Heart right ventricle (tissue), 16 donors: ENCODE results near the gene JSRP1. TPM values are rescaled to one million over a fixed set of nuclear protein-coding genes. Genes with fewer than 3 reads are reported as not detected.

Source experiments
- ATAC-seq, 8 donors: fragments of 200-7000 bp; cut with Tn5 transposase; one replicate each; pipeline ENCODE4 v1.9.1; 2020; ENCODE audit warnings: mild to moderate bottlenecking in 8 of 8, moderate library complexity in 8 of 8, moderate number of reproducible peaks in 1 of 8
- DNase-seq, 2 donors: peaks; one replicate each; pipeline ENCODE4 v3.0.0-alpha.2; 2020
- H3K27ac ChIP-seq, 10 donors: fragments of 200-600 bp; sonication (generic) in 2 of 10; one replicate each; pipeline versions ENCODE4 v1.5.0 to v1.8.0; 2020 to 2022; ENCODE audit warnings: mild to moderate bottlenecking in 3 of 10
- H3K27me3 ChIP-seq, 7 donors: fragments of 200-600 bp; one replicate each; pipeline ENCODE4 v1.8.0; 2021 to 2022; ENCODE audit warnings: mild to moderate bottlenecking in 2 of 7
- H3K36me3 ChIP-seq, 9 donors: fragments of 200-600 bp; sonication (generic) in 1 of 9; one replicate each; pipeline versions ENCODE4 v1.5.0 to v1.8.0; 2020 to 2022; ENCODE audit warnings: mild to moderate bottlenecking in 2 of 9
- H3K4me1 ChIP-seq, 9 donors: fragments of 200-600 bp; sonication (generic) in 1 of 9; one replicate each; pipeline versions ENCODE4 v1.5.0 to v1.8.0; 2020 to 2022; ENCODE audit warnings: mild to moderate bottlenecking in 4 of 9
- H3K4me3 ChIP-seq, 10 donors: fragments of 200-600 bp; sonication (generic) in 2 of 10; one replicate each; pipeline versions ENCODE4 v1.5.0 to v1.8.0; 2020 to 2022; ENCODE audit warnings: mild to moderate bottlenecking in 7 of 10, moderate library complexity in 2 of 10
- H3K9me3 ChIP-seq, 11 donors: fragments of 200-600 bp in 10 of 11; sonication (generic) in 2 of 11; one replicate each; pipeline versions ENCODE4 v1.5.0 to v1.8.0; 2013 to 2022; ENCODE audit warnings: mild to moderate bottlenecking in 2 of 11, control low read depth in 1 of 11, moderate library complexity in 1 of 11
- CTCF ChIP-seq, 9 donors: fragments of 200-600 bp; sonication (generic) in 2 of 9; IDR thresholded peaks; one replicate each; pipeline versions ENCODE4 v1.5.0 to v1.8.0; 2021 to 2022; ENCODE audit warnings: antibody characterized with exemption in 9 of 9, mild to moderate bottlenecking in 5 of 9, moderate library complexity in 1 of 9
- WGBS, 2 donors: extraction: QIAGEN DNeasy Blood & Tissue Kit; methylation state at CpG; one replicate each; pipeline ENCODE4 v1.1.7; 2013; ENCODE audit warnings: inconsistent platforms in 1 of 2; 5-methylcytosine and 5-hydroxymethylcytosine counted together
- intact Hi-C, 10 donors: fragments of 100-400 bp; cut with DNase I; formaldehyde crosslinking; loops; one replicate each; pipeline versions ENCODE4 v1.11.1 to v1.14.2; 2022
- polyA plus RNA-seq, 2 donors: library from polyadenylated mRNA; stranded (reverse); fragments of 200-250 nt; gene quantifications; one replicate each; pipeline ENCODE4 v1.2.3, GENCODE V29; 2013
- total RNA-seq, 10 donors: library from RNA; stranded (reverse); fragmentation: NEBNext Ultra II Directional in 3 of 10; extraction: Animal tissue kit (Norgen Biotek cat#: 25700) in 3 of 10; gene quantifications; one replicate each; pipeline versions ENCODE4 v1.2.1 to v1.2.4, GENCODE V29; 2021 to 2023
- donor health status: Arrhythmogenic right ventricular cardiomyopathy.
- donor health status: ischemic (EF 13 %, LVEDD 7.1; RV severe dilation, severe dysfunction).
- donor health status: healthy with polysubstance abuse.
- donor health status: DM: no; HTN: yes; CAD: no.
- donor health status: DM: no; HTN: no; CAD: no.
- donor health status: ischemic (EF 25% LVEDD 6.9; RV normal size, moderate dysfunction).
- donor health status: ischemic (EF 25% LVEDD 5.7; RV mildly dilated, moderate dysfunction).
- donor health status: healthy.
- donor health status: DM: yes; HTN: yes; CAD: no.
- donor health status: Ischemic cardiomyopathy.
- donor health status: ischemic (EF 35%, LVEDD 5.7; RV mildly dilated, moderate dysfunction).
- donor health status: nonischemic (EF 11% LVEDD 7.7; RV severe dilation, severe dysfunction).
- donor health status: DM: yes; HTN: yes; CAD: no.
- donor health status: PGD.
- donor health status: ischemic (EF 29% LVEDD 5.4; RV normal size, mild dysfunction).
- donor health status: nonischemic (EF 23%, LVEDD 6.1; RV moderate dilation, normal function).

Gene JSRP1
- total and polyA plus RNA-seq, 12 donors, result 0.29 to 0.72 (median 0.38) TPM; not detected in 8

DNA sequence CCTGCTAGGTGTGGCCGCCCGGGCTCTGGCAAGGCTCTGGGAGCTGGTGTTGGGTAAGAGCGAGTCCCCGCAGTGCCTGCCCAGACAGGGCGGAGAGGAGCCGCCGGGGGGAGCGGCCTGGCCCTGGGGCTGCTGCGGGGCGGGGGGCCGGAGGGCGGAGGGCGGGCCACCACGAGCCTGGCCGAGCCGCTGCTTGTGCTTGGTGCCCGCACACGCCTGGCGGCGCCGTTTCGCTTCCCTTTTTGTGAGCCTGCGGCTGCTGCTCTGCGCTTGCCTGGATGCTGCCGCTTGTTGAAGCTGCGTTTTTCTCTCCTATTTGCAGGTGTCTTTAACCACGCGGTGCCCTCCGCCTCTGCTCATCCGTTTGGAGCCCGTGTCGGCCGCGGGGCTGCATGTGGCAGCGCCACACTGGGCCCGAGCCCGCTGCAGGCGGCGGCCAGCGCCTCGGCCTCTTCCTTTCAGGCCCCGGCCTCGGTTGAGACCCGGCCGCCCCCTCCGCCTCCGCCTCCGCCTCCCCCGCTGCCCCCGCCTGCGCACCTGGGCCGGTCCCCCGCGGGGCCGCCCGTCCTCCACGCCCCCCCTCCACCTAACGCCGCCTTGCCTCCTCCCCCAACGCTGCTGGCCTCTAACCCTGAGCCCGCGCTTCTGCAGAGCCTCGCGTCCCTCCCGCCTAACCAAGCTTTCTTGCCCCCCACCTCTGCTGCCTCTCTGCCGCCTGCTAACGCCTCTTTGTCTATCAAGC, 28.6 kb downstream of the JSRP1 start:
- DNase-seq, result no peak
- Histone ChIP-seq H3K27me3 (no peaks in the 10 kb centered on the region), H3K9me3 (no peaks in the 10 kb centered on the region), H3K27ac (no peak overlapping the region), H3K4me1 (peaks cover 0 to 24% (median 4%) of the 10 kb centered on the region in 9 donors), H3K36me3 (peaks cover 6 to 97% (median 45%) of the 10 kb centered on the region in 9 donors), H3K4me3 (no peak overlapping the region)
- TF ChIP-seq CTCF (IDR thresholded peaks at IDR 0.05), result no peak
- intact Hi-C loops, result loop anchor here in 1 of 10 donors (10.0 kb wide), 1 partner anchor 53 kb away; no protein-coding TSS in a partner anchor
- WGBS, 2 donors, result 93 to 94% methylated on average over 59 to 67 of the region's 67 CpGs
- ATAC-seq, result no peak

GRCh38 chr19:2226840-2227360, 29.3 kb downstream of the JSRP1 start:
- DNase-seq (no peak), ATAC-seq (no peak)
- Histone ChIP-seq H3K4me1 (peaks cover 0 to 19% (median 4%) of the 10 kb centered on the region in 9 donors), H3K4me3 (no peak overlapping the region), H3K27ac (no peak overlapping the region), H3K27me3 (no peaks in the 10 kb centered on the region), H3K36me3 (peaks cover 6 to 97% (median 50%) of the 10 kb centered on the region in 9 donors), H3K9me3 (no peaks in the 10 kb centered on the region)
- intact Hi-C loops, result loop anchor here in 1 of 10 donors (10.0 kb wide), 1 partner anchor 52 kb away; no protein-coding TSS in a partner anchor
- no peak for TF ChIP-seq CTCF (IDR thresholded peaks at IDR 0.05)
- 96% methylated on average over 52 to 53 of the region's 53 CpGs for WGBS, 2 donors

GRCh38 chr19:2226051-2226839, 30.0 kb downstream of the JSRP1 start:
- peaks cover 0 to 20% (median 4%) of the 10 kb centered on the region in 9 donors for H3K4me1 ChIP-seq
- WGBS, 2 donors, result 94 to 95% methylated on average over 59 of the region's 59 CpGs
- DNase-seq (no peak), ATAC-seq (no peak)
- no peaks in the 10 kb centered on the region for H3K9me3 ChIP-seq
- no peak overlapping the region for H3K27ac ChIP-seq
- no peak for TF ChIP-seq CTCF (IDR thresholded peaks at IDR 0.05)
- peaks cover 6 to 97% (median 50%) of the 10 kb centered on the region in 9 donors for H3K36me3 ChIP-seq
- intact Hi-C loops, result loop anchor here in 1 of 10 donors (10.0 kb wide), 1 partner anchor 51 kb away; no protein-coding TSS in a partner anchor
- H3K4me3 ChIP-seq, result no peak overlapping the region
- no peaks in the 10 kb centered on the region for H3K27me3 ChIP-seq

- WGBS, 2 donors, result 96 to 97% methylated on average over 32 of the region's 32 CpGs
- H3K9me3 ChIP-seq, result no peaks in the 10 kb centered on the region
- H3K27me3 ChIP-seq, result no peaks in the 10 kb centered on the region
- peaks cover 6 to 98% (median 50%) of the 10 kb centered on the region in 9 donors for H3K36me3 ChIP-seq
- no peak for DNase-seq
- ATAC-seq, result no peak
- intact Hi-C loops, result loop anchor here in 1 of 10 donors (10.0 kb wide), 1 partner anchor 51 kb away; no protein-coding TSS in a partner anchor
- H3K27ac ChIP-seq, result no peak overlapping the region
- no peak for TF ChIP-seq CTCF (IDR thresholded peaks at IDR 0.05)
- peaks cover 0 to 20% (median 5%) of the 10 kb centered on the region in 9 donors for H3K4me1 ChIP-seq
- no peak overlapping the region for H3K4me3 ChIP-seq
These were observed 30.7 kb downstream of the JSRP1 start for GRCh38 chr19:2225415-2226050.
